GM12874 (cell line): ENCODE results near the gene TMEM106B.

Source experiments
- CTCF ChIP-seq: IDR thresholded peaks from 2 replicates; pipeline ENCODE4 v1.5.1; 2011; ENCODE audit warnings: low read depth, mild to moderate bottlenecking, control low read depth, low read length, moderate library complexity; ENCODE audit not compliant: insufficient read depth

Gene TMEM106B

DNA sequence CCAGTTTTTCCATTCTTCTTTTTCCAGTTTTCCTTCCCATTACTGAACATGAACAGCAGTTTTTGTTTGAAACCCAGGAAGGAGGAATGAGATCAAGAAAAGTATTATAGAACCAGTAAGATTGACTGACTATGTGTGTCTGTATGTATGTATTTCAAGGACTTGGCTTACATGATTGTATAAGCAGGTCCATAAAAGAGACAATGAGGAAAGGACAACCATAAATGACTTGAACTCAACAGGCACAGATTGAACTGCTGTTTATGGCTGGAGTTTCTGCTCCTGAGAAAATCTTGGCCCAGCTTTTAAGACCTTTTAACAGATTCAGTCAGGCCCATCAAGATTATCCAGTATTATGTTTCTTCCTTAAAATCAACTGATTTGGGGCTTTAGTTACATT lies 39.1 kb downstream of the TMEM106B start:
- no peak for TF ChIP-seq CTCF

DNA sequence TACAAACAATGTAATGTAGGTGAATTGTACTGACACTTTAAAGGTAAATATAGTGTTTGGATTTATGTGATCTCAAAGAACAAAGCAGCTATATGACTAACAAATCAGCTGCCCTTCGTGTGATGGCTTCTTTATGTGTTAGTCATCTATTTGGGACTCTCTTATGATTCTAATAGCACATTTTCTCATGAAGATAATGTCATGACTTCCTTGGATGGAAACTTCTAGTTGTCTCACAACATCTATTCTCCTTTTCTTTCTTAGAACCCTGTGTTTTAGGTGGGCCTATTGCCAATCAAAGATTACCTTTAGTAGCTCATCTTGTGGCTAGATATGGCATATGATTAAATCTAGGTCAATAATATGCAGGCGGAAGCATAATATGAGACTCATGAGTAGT lies 45.0 kb downstream of the TMEM106B start:
- no peak for TF ChIP-seq CTCF

GRCh38 chr7:12257582-12257981 lies 46.5 kb downstream of the TMEM106B start:
- no peak for TF ChIP-seq CTCF

- TF ChIP-seq CTCF: no peak
Observed at GRCh38 chr7:12258074-12258473, 47.0 kb downstream of the TMEM106B start.

- no peak for TF ChIP-seq CTCF
Observed at GRCh38 chr7:12267542-12267941, 56.4 kb downstream of the TMEM106B start.

DNA sequence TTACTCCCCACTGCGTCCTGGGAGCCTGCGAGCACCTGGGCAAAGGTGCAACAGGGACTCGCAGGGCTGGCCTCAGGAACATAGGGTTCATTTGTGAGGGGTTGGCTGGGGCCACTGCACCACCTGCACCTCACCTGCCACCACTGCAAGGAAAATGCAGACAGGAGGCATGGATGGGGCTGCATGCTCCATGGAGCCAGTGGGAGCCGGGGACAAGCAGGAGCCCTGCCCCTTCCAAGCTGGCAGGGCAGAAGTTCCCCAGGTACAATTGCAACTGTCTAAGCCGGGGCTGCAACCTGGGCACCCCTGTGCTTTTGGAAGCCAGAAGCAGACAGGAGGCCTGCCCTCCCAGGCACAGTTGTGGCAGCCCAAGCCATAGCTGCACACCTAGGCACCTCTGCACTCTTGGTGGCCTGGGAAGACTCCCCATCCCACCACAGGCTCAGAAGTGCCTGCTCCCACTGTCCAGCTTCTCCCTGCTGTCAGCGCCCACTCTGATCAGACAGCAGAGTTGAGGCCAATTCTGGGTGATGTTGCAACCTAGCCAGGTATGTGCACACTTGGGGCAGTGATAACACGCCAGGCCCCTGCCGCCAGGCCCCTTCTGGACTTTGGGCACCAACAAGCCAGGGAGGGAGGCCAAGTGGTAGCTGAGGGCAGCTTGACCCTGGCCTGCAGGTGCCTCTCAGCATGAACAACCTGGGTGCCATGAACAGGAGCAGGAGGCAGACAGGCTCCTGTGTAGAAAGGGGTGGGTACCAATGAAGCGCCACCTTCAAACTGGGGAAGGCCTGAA lies 58.2 kb downstream of the TMEM106B start:
- TF ChIP-seq CTCF: no peak

GRCh38 chr7:12281038-12281437 lies 69.9 kb downstream of the TMEM106B start:
- no peak for TF ChIP-seq CTCF
